Calu3 (cell line): ENCODE data around the gene NUMA1. TPM values are rescaled to one million over a fixed set of nuclear protein-coding genes. Genes with fewer than 3 reads are reported as not detected.

Experiments
- BruUV-seq: library from RNA; stranded (reverse); fragments of 400-500 nt; replicated peaks from 2 replicates; lab custom pipeline; 2021; lab: Mats Ljungman, UMichigan
- CTCF ChIA-PET: fragments of 300-600 bp; sonication (Branson Sonifier 250); formaldehyde crosslinking; loops from one replicate; lab custom pipeline; 2022; ENCODE audit warnings: antibody characterized with exemption; lab: Charles Lee
- DNase-seq: peaks from one replicate; pipeline ENCODE4 v3.0.0; 2022
- H3K27ac Mint-ChIP-seq: one replicate; pipeline ENCODE4 v1.8.0; 2022; ENCODE audit warnings: mixed read lengths; ENCODE audit not compliant: unreplicated experiment
- H3K27me3 Mint-ChIP-seq: one replicate; pipeline ENCODE4 v1.8.0; 2022; ENCODE audit warnings: mixed read lengths; ENCODE audit not compliant: unreplicated experiment
- H3K36me3 Mint-ChIP-seq: one replicate; pipeline ENCODE4 v1.8.0; 2022; ENCODE audit warnings: mild to moderate bottlenecking, moderate library complexity, mixed read lengths; ENCODE audit not compliant: insufficient read depth, unreplicated experiment
- H3K4me1 Mint-ChIP-seq: one replicate; pipeline ENCODE4 v1.8.0; 2022; ENCODE audit warnings: mild to moderate bottlenecking, low read depth, mixed read lengths; ENCODE audit not compliant: unreplicated experiment
- H3K4me3 Mint-ChIP-seq: one replicate; pipeline ENCODE4 v1.8.0; 2022; ENCODE audit warnings: mild to moderate bottlenecking, low read depth, moderate library complexity, mixed read lengths; ENCODE audit not compliant: unreplicated experiment
- H3K9me3 Mint-ChIP-seq: one replicate; pipeline ENCODE4 v1.8.0; 2022; ENCODE audit warnings: low read depth, mixed read lengths; ENCODE audit not compliant: unreplicated experiment
- intact Hi-C: fragments of 100-400 bp; cut with micrococcal nuclease; formaldehyde crosslinking; loops from one replicate; pipeline ENCODE4 v1.10.0; 2022; ENCODE audit not compliant: unreplicated experiment
- total RNA-seq: library from RNA; stranded (reverse); gene quantifications from 2 replicates; pipeline ENCODE4 v1.2.3, GENCODE V29; 2022
- TF ChIP-seq, protein P1 (sequence below): fragments of 200-600 bp; IDR thresholded peaks from one replicate; pipeline ENCODE4 v1.8.0; 2022; ENCODE audit warnings: antibody characterized with exemption; ENCODE audit not compliant: unreplicated experiment

Gene NUMA1
- total RNA-seq, 1 experiment from 2014 or later, result 146 TPM

GRCh38 chr11:72006309-72007088 lies 73.8 kb downstream of the NUMA1 start:
- TF ChIP-seq, protein P1, sequence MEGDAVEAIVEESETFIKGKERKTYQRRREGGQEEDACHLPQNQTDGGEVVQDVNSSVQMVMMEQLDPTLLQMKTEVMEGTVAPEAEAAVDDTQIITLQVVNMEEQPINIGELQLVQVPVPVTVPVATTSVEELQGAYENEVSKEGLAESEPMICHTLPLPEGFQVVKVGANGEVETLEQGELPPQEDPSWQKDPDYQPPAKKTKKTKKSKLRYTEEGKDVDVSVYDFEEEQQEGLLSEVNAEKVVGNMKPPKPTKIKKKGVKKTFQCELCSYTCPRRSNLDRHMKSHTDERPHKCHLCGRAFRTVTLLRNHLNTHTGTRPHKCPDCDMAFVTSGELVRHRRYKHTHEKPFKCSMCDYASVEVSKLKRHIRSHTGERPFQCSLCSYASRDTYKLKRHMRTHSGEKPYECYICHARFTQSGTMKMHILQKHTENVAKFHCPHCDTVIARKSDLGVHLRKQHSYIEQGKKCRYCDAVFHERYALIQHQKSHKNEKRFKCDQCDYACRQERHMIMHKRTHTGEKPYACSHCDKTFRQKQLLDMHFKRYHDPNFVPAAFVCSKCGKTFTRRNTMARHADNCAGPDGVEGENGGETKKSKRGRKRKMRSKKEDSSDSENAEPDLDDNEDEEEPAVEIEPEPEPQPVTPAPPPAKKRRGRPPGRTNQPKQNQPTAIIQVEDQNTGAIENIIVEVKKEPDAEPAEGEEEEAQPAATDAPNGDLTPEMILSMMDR, result no peak
- intact Hi-C loops, result no loop called here
- Mint-ChIP-seq H3K27ac (no peak overlapping the region), H3K4me3 (no peak overlapping the region), H3K27me3 (no peaks in the 10 kb centered on the region), H3K4me1 (no peaks in the 10 kb centered on the region), H3K9me3 (no peaks in the 10 kb centered on the region), H3K36me3 (peaks cover 75% of the 10 kb centered on the region)
- BruUV-seq, result no TSS peak
- DNase-seq, result no peak
- CTCF ChIA-PET, result no interaction called here

GRCh38 chr11:72005347-72006260 lies 74.7 kb downstream of the NUMA1 start:
- intact Hi-C loops, result no loop called here
- Mint-ChIP-seq H3K36me3 (peaks cover 75% of the 10 kb centered on the region), H3K27ac (no peak overlapping the region), H3K27me3 (no peaks in the 10 kb centered on the region), H3K4me1 (no peaks in the 10 kb centered on the region), H3K9me3 (no peaks in the 10 kb centered on the region), H3K4me3 (no peak overlapping the region)
- TF ChIP-seq, protein P1, result no peak
- no TSS peak for BruUV-seq
- CTCF ChIA-PET, result no interaction called here
- DNase-seq, result no peak

- TF ChIP-seq, protein P1, result no peak
- no peak for DNase-seq
- H3K4me3 Mint-ChIP-seq, result no peak overlapping the region
- no peak overlapping the region for H3K27ac Mint-ChIP-seq
- BruUV-seq, result no TSS peak
- intact Hi-C loops, result no loop called here
- no peaks in the 10 kb centered on the region for H3K27me3 Mint-ChIP-seq
- H3K9me3 Mint-ChIP-seq, result no peaks in the 10 kb centered on the region
- CTCF ChIA-PET, result no interaction called here
- peaks cover 75% of the 10 kb centered on the region for H3K36me3 Mint-ChIP-seq
- no peaks in the 10 kb centered on the region for H3K4me1 Mint-ChIP-seq
Observed at GRCh38 chr11:72004515-72005346, 75.6 kb downstream of the NUMA1 start.

- Mint-ChIP-seq H3K4me3 (no peak overlapping the region), H3K4me1 (no peaks in the 10 kb centered on the region), H3K36me3 (peaks cover 69% of the 10 kb centered on the region), H3K27me3 (no peaks in the 10 kb centered on the region), H3K27ac (no peak overlapping the region), H3K9me3 (no peaks in the 10 kb centered on the region)
- CTCF ChIA-PET, result interaction anchor here (0.6 kb wide), 1 partner anchor 175 kb away, joined by 7 read pairs; no protein-coding TSS in a partner anchor
- intact Hi-C loops, result no loop called here
- TF ChIP-seq, protein P1, result no peak
- BruUV-seq, result TSS peak; percentile 67
- no peak for DNase-seq
Observed at GRCh38 chr11:72003776-72004171, 76.6 kb downstream of the NUMA1 start.
